ENCODE data around the gene GABRB3. TPM values are rescaled to one million over a fixed set of nuclear protein-coding genes. Genes with fewer than 3 reads are reported as not detected.

The GABRB3 gene
- total and polyA plus RNA-seq, 2 of the 8 experiments (the other 6 are each of a cell fraction or from before 2014, with no cell fraction given), result 98.8 to 163 TPM

GRCh38 chr15:26767169-26767670 lies 5.6 kb downstream of the GABRB3 start (continued):
- TF ChIP-seq CHD7 (IDR thresholded peaks at IDR 0.05; ENCODE audit: insufficient replicate concordance, low read length) (no peak), SAP30 (IDR thresholded peaks at IDR 0.05; ENCODE audit: insufficient read depth, insufficient replicate concordance, low read length) (no peak), RBBP5 (IDR thresholded peaks at IDR 0.05; ENCODE audit: borderline replicate concordance, low read depth, low read length) (no peak), ASH2L (IDR thresholded peaks at IDR 0.05; ENCODE audit: low read length) (peak; percentile 31), JUND (IDR thresholded peaks at IDR 0.05; ENCODE audit: low read length) (peak; percentile 83; the same call in 1 of the 2 replicates), GTF2F1 (IDR thresholded peaks at IDR 0.05; ENCODE audit: borderline replicate concordance, low read depth, low read length) (no peak), CTBP2 (IDR thresholded peaks at IDR 0.05; ENCODE audit: borderline replicate concordance, insufficient read depth, insufficient read length, low read length) (no peak), SUZ12 (IDR thresholded peaks at IDR 0.05; ENCODE audit: low read length) (no peak), SIN3A (conservative IDR thresholded peaks at IDR 0.05 in 1 of 2, IDR thresholded peaks at IDR 0.05 in 1 of 2; ENCODE audit: low read depth in 1 of 2, low read length in 2 of 2) (no peak; a peak in 1 of 4 replicates), BCL11A (IDR thresholded peaks at IDR 0.05; ENCODE audit: low read depth in 2 of 2, low read length in 2 of 2) (no peak)

Data from H1 (cell line).